K562 (cell line): ENCODE results near the gene PIK3CG. TPM values are rescaled to one million over a fixed set of nuclear protein-coding genes. Genes with fewer than 3 reads are reported as not detected.
"Not testable (repeated sequence)": the region's sequence is repeated elsewhere in the genome, so short reads cannot be mapped to it uniquely, and the experiment has no call there.

ENCODE experiments used
- ATAC-seq: fragments of 200-7000 bp; cut with Tn5 transposase; 3 replicates; pipeline ENCODE4 v1.9.1; 2020; ENCODE audit warnings: moderate library complexity
- BruUV-seq: library from RNA; stranded (reverse); fragments of 400-500 nt; replicated peaks from 2 replicates; lab custom pipeline; 2021; lab: Mats Ljungman, UMichigan
- CTCF ChIA-PET: fragments of 300-600 bp; formaldehyde crosslinking; extraction: SDS; loops from one replicate; lab custom pipeline; 2021; ENCODE audit warnings: low intra/inter-chr PET ratio; lab: Yijun Ruan, JAX
- POLR2A ChIA-PET: fragments of 300-600, 350-650 bp; sonication (Branson Sonifier 250); formaldehyde crosslinking; extraction: SDS; loops from one replicate; lab custom pipeline; 2021; ENCODE audit warnings: antibody characterized with exemption, inconsistent platforms; lab: Yijun Ruan, JAX
- DNase-seq, 4 experiments: peaks; one replicate each; pipeline versions ENCODE4 v3.0.0 to v3.0.0-alpha.2; 2011 to 2018; ENCODE audit warnings: low spot score in 3 of 4, mixed read lengths in 3 of 4; ENCODE audit errors: extremely low read depth in 1 of 4
- FAIRE-seq: peaks from 2 replicates; lab custom pipeline; 2011; peaks lifted over from hg19 to GRCh38; lab: Jason Lieb, UNC
- H2AFZ ChIP-seq: 2 replicates; pipeline ENCODE4 v1.6.0; 2011; ENCODE audit warnings: low read depth, low read length, control low read depth, inconsistent platforms
- H3K27ac ChIP-seq: fragments of 200-600 bp; 3 replicates; pipeline ENCODE4 v1.8.0; 2011; ENCODE audit warnings: low read depth, mild to moderate bottlenecking, control low read depth, inconsistent platforms, low read length, moderate library complexity, mixed read lengths; ENCODE audit errors: extremely low read depth
- H3K27me3 ChIP-seq, 2 experiments: fragments of 300-600 bp in 1 of 2; 2 replicates in 1 of 2; 3 replicates in 1 of 2; pipeline versions ENCODE4 v1.6.0 to v1.8.0; 2011; ENCODE audit warnings: inconsistent platforms in 2 of 2, low read length in 2 of 2, mild to moderate bottlenecking in 1 of 2, mixed read lengths in 1 of 2, moderate library complexity in 1 of 2; ENCODE audit not compliant: control insufficient read depth in 2 of 2, insufficient read depth in 2 of 2
- H3K36me3 ChIP-seq: fragments of 300-600 bp; 3 replicates; pipeline ENCODE4 v1.8.0; 2011; ENCODE audit warnings: mild to moderate bottlenecking, low read length, inconsistent platforms; ENCODE audit not compliant: control insufficient read depth, insufficient read depth
- H3K4me1 ChIP-seq, 2 experiments: fragments of 200-600 bp in 1 of 2; replicated peaks in 1 of 2; 2 replicates in 1 of 2; 3 replicates in 1 of 2; pipeline versions ENCODE4 v1.5.1 to v1.8.0; 2011; ENCODE audit warnings: inconsistent platforms in 2 of 2, low read length in 2 of 2, mild to moderate bottlenecking in 1 of 2, mixed read lengths in 1 of 2, moderate library complexity in 1 of 2; ENCODE audit not compliant: control insufficient read depth in 2 of 2, insufficient read depth in 2 of 2
- H3K4me2 ChIP-seq: 2 replicates; pipeline ENCODE4 v1.6.1; 2011; ENCODE audit warnings: low read length, control low read depth, inconsistent platforms, mixed read lengths; ENCODE audit not compliant: insufficient read depth
- H3K4me3 ChIP-seq: fragments of 200-600 bp; sonication (generic), shearing (Covaris generic); 2 replicates; pipeline ENCODE4 v1.5.1; 2016; ENCODE audit warnings: control low read depth, inconsistent platforms
- H3K79me2 ChIP-seq: fragments of 200-600 bp; 3 replicates; pipeline ENCODE4 v1.8.0; 2011; ENCODE audit warnings: low read length, inconsistent platforms; ENCODE audit not compliant: control insufficient read depth, insufficient read depth
- H3K9ac ChIP-seq, 2 experiments: 2 replicates each; pipeline versions ENCODE4 v1.6.0 to v1.6.1; 2011; ENCODE audit warnings: low read depth in 2 of 2, low read length in 2 of 2, control low read depth in 1 of 2, inconsistent platforms in 1 of 2, mild to moderate bottlenecking in 1 of 2, mixed read lengths in 1 of 2; ENCODE audit not compliant: insufficient read depth in 1 of 2
- H3K9me1 ChIP-seq: one replicate; pipeline ENCODE4 v1.6.0; 2011; ENCODE audit warnings: inconsistent platforms, mild to moderate bottlenecking, low read length, moderate library complexity; ENCODE audit not compliant: control insufficient read depth, insufficient read depth
- H3K9me3 ChIP-seq: replicated peaks from 2 replicates; pipeline ENCODE4 v1.5.1; 2011; ENCODE audit warnings: low read depth, low read length, inconsistent platforms; ENCODE audit not compliant: control insufficient read depth, insufficient read depth
- H4K20me1 ChIP-seq: replicated peaks from 2 replicates; pipeline ENCODE4 v1.6.1; 2011; ENCODE audit warnings: low read length, inconsistent platforms, mixed read lengths; ENCODE audit not compliant: control insufficient read depth, insufficient read depth
- BCOR ChIP-seq: fragments of 450-650 bp; IDR thresholded peaks from 2 replicates; pipeline ENCODE4 v1.6.1; 2016
- CEBPB ChIP-seq: fragments of 450-650 bp; IDR thresholded peaks from 2 replicates; pipeline ENCODE4 v1.6.1; 2016; ENCODE audit warnings: missing genetic modification characterization, missing compliant biosample characterization
- CEBPG ChIP-seq, 3 experiments: fragments of 200-800 bp in 1 of 3; sonication (Bioruptor generic) in 1 of 3; sonication (generic) in 1 of 3; formaldehyde crosslinking in 1 of 3; IDR thresholded peaks in 2 of 3; conservative IDR thresholded peaks in 1 of 3; 2 replicates each; pipeline versions ENCODE4 v1.6.1 to v1.8.0; 2016 to 2022; ENCODE audit warnings: missing compliant biosample characterization in 2 of 3, missing genetic modification characterization in 2 of 3, mild to moderate bottlenecking in 1 of 3, missing genetic modification reagents in 1 of 3
- CHCHD3 ChIP-seq: fragments of 250-450 bp; sonication (Bioruptor Pico); IDR thresholded peaks from 2 replicates; pipeline ENCODE4 v2.1.2; 2022; ENCODE audit warnings: mild to moderate bottlenecking
- CHD2 ChIP-seq: IDR thresholded peaks from 2 replicates; pipeline ENCODE4 v1.6.1; 2011; ENCODE audit warnings: low read depth, low read length
- KDM1A ChIP-seq, 2 experiments: fragments of 450-650 bp; IDR thresholded peaks; 2 replicates each; pipeline ENCODE4 v1.6.1; 2016; ENCODE audit warnings: mild to moderate bottlenecking in 2 of 2
- MAZ ChIP-seq, 2 experiments: fragments of 450-650 bp in 1 of 2; sonication (generic) in 1 of 2; formaldehyde crosslinking; IDR thresholded peaks in 1 of 2; conservative IDR thresholded peaks in 1 of 2; 2 replicates each; pipeline versions ENCODE4 v1.4.0 to v1.5.0; 2020; ENCODE audit warnings: mild to moderate bottlenecking in 1 of 2, missing genetic modification reagents in 1 of 2
- NFIC ChIP-seq: fragments of 450-650 bp; IDR thresholded peaks from 2 replicates; pipeline ENCODE4 v1.6.1; 2017; ENCODE audit warnings: mild to moderate bottlenecking, inconsistent platforms
- NFIX ChIP-seq: fragments of 250-450 bp; sonication (Bioruptor Pico); IDR thresholded peaks from 2 replicates; pipeline ENCODE4 v1.4.0; 2020; ENCODE audit warnings: low read depth, mild to moderate bottlenecking, moderate library complexity
- RBM25 ChIP-seq: fragments of 200-400 bp; formaldehyde crosslinking; IDR thresholded peaks from 2 replicates; pipeline ENCODE4 v1.6.1; 2018; ENCODE audit warnings: low read length, low read depth, moderate library complexity; ENCODE audit not compliant: severe bottlenecking
- ZNF146 ChIP-seq: IDR thresholded peaks from one replicate; pipeline ENCODE4 v1.6.1; 2018; ENCODE audit warnings: missing compliant biosample characterization; ENCODE audit not compliant: unreplicated experiment
- ZNF551 ChIP-seq: fragments of 250-450 bp; sonication (Bioruptor Pico); IDR thresholded peaks from 2 replicates; pipeline ENCODE4 v1.5.0; 2021; ENCODE audit warnings: mild to moderate bottlenecking, moderate library complexity
- WGBS: fragments of 100-300 bp; shearing (Covaris generic); methylation state at CpG from one replicate; pipeline ENCODE4 v1.1.6; 2016; ENCODE audit warnings: low coverage, mixed read lengths; ENCODE audit not compliant: insufficient coverage; ENCODE audit errors: missing lambda C conversion rate; 5-methylcytosine and 5-hydroxymethylcytosine counted together
- in situ Hi-C: fragments of 300-500 bp; cut with MboI; formaldehyde crosslinking; loops from 4 replicates; pipeline ENCODE4 v1.15.0; 2018; ENCODE audit warnings: inconsistent platforms, mixed read lengths
- intact Hi-C: fragments of 100-400 bp; cut with micrococcal nuclease; formaldehyde crosslinking; loops from 2 replicates; pipeline ENCODE4 v1.14.2; 2022
- polyA plus RNA-seq, 8 experiments: library from polyadenylated mRNA; depleted of rRNA in 4 of 8; stranded (reverse) in 5 of 8; unstranded in 3 of 8; fragments of >200 nt; fragmentation: Nextera tagmentation in 2 of 8; fragmentation: Illumina TruSeq in 1 of 8; extraction: Ambion mirVana in 2 of 8; extraction: Trizol in 1 of 8; gene quantifications; 2 replicates each; pipeline versions ENCODE4 v1.2.1 to v1.2.3, GENCODE V29; 2011 to 2014; ENCODE audit warnings: inconsistent platforms in 1 of 8, missing spikeins in 1 of 8
- total RNA-seq, 7 experiments: library from RNA; depleted of rRNA in 6 of 7; stranded (reverse); fragments of >200 nt in 6 of 7; fragmentation: Illumina TruSeq in 2 of 7; extraction: Trizol in 2 of 7; gene quantifications; 2 replicates each; pipeline versions ENCODE4 v1.2.1 to v1.2.3, GENCODE V29; 2011 to 2021; ENCODE audit warnings: low replicate concordance in 1 of 7
- TF ChIP-seq, protein P1 (sequence below): sonication (generic); formaldehyde crosslinking; IDR thresholded peaks from 2 replicates; pipeline ENCODE4 v1.8.0; 2023; ENCODE audit warnings: mild to moderate bottlenecking, missing genetic modification reagents

PIK3CG gene
- total and polyA plus RNA-seq, 9 of the 15 experiments (the other 6 are each of a cell fraction or from before 2014, with no cell fraction given) = 5.3 to 42.5 (median 29.0) TPM

DNA sequence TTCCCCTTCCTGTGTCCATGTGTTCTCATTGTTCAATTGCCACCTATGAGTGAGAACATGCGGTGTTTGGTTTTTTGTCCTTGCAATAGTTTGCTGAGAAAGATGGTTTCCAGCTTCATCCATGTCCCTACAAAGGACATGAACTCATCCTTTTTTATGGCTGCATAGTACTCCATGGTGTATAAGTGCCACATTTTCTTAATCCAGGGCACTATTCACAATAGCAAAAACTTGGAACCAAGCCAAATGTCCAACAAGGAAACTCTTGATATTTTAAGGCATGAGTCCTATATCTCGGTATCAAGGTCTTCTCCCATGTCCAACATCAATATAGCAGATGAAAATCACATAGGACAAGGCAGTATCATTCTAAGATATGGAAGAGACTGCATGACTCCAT is 64.5 kb downstream of the PIK3CG start:
- ATAC-seq, H3K79me2 ChIP-seq, H3K9ac ChIP-seq, POLR2A ChIA-PET, H3K4me2 ChIP-seq, FAIRE-seq, H3K4me3 ChIP-seq, CTCF ChIA-PET, intact Hi-C loops, H3K9me1 ChIP-seq, H3K36me3 ChIP-seq, BruUV-seq, H4K20me1 ChIP-seq, H3K27me3 ChIP-seq, DNase-seq, H2AFZ ChIP-seq, in situ Hi-C loops, H3K9me3 ChIP-seq, H3K4me1 ChIP-seq: not testable (repeated sequence)
- 9% methylated on average over 2 of the region's 2 CpGs for WGBS
- TF ChIP-seq RBM25 (peak; percentile 35), NFIX (CRISPR knock-in tag) (peak; percentile 81), NFIC (peak; percentile 94), ZNF146 (CRISPR knock-in tag) (peak; percentile 54), BCOR (peak; percentile 71), KDM1A (IDR thresholded peaks at IDR 0.05) (0 out of 4 replicates have a peak, but pooled peaks of 1 of the 2 experiments have one; percentile 20)
- TF ChIP-seq, all 486 proteins: peak for 6; not testable (repeated sequence) for 480
- not testable (repeated sequence) for H3K27ac ChIP-seq

DNA sequence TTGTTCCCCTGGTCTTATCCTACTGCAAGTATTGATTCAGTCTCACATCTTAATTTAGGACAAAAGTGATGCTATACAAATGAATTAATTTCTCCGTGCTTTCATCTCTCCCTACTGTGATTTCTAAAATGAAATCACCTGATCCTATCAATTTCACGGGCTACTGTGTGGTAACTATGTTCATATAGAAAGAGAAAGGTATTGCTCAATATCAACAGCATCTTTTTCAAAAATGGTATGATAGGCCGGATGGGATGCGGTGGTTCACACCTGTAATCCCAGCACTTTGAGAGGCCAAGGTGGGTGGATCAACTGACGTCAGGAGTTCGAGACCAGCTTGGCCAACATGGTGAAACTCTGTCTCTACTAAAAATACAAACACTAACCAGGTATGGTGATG is 71.2 kb downstream of the PIK3CG start:
- intact Hi-C loops = no loop called here
- H3K9me3 ChIP-seq = no peaks in the 10 kb centered on the region
- ChIA-PET POLR2A (interaction anchor here (0.7 kb wide), 1 partner anchor 17 kb away, joined by 3 read pairs; no protein-coding TSS in a partner anchor), CTCF (no interaction called here)
- H3K4me1 ChIP-seq = 0 out of 5 replicates have a peak, but pooled peaks cover 0 to 2% of the 10 kb centered on the region in 2 experiments
- H3K9ac ChIP-seq = no peak overlapping the region
- WGBS = 42% methylated on average over 6 of the region's 6 CpGs
- no peak overlapping the region for H3K4me2 ChIP-seq
- H4K20me1 ChIP-seq = no peaks in the 10 kb centered on the region
- BruUV-seq = no TSS peak
- H2AFZ ChIP-seq = no peak overlapping the region
- no peaks in the 10 kb centered on the region for H3K79me2 ChIP-seq
- no peaks in the 10 kb centered on the region for H3K36me3 ChIP-seq
- FAIRE-seq = no peak
- H3K9me1 ChIP-seq = no peaks in the 10 kb centered on the region
- no peak for TF ChIP-seq MAZ (CRISPR knock-in tag; conservative IDR thresholded peaks at IDR 0.05 in 1 of 2, IDR thresholded peaks at IDR 0.05 in 1 of 2)
- TF ChIP-seq, protein P1, sequence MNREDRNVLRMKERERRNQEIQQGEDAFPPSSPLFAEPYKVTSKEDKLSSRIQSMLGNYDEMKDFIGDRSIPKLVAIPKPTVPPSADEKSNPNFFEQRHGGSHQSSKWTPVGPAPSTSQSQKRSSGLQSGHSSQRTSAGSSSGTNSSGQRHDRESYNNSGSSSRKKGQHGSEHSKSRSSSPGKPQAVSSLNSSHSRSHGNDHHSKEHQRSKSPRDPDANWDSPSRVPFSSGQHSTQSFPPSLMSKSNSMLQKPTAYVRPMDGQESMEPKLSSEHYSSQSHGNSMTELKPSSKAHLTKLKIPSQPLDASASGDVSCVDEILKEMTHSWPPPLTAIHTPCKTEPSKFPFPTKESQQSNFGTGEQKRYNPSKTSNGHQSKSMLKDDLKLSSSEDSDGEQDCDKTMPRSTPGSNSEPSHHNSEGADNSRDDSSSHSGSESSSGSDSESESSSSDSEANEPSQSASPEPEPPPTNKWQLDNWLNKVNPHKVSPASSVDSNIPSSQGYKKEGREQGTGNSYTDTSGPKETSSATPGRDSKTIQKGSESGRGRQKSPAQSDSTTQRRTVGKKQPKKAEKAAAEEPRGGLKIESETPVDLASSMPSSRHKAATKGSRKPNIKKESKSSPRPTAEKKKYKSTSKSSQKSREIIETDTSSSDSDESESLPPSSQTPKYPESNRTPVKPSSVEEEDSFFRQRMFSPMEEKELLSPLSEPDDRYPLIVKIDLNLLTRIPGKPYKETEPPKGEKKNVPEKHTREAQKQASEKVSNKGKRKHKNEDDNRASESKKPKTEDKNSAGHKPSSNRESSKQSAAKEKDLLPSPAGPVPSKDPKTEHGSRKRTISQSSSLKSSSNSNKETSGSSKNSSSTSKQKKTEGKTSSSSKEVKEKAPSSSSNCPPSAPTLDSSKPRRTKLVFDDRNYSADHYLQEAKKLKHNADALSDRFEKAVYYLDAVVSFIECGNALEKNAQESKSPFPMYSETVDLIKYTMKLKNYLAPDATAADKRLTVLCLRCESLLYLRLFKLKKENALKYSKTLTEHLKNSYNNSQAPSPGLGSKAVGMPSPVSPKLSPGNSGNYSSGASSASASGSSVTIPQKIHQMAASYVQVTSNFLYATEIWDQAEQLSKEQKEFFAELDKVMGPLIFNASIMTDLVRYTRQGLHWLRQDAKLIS (CRISPR knock-in tag) = no peak
- no peak for TF ChIP-seq CHCHD3 (CRISPR knock-in tag)
- no peak for TF ChIP-seq CHD2
- TF ChIP-seq CEBPG (CRISPR knock-in tag; IDR thresholded peaks at IDR 0.05) = 0 out of 2 replicates have a peak, but pooled peaks have one; percentile 15
- TF ChIP-seq CEBPG (tag; conservative IDR thresholded peaks at IDR 0.05 in 1 of 2, IDR thresholded peaks at IDR 0.05 in 1 of 2) = peak; percentile 59 to 82
- no peak for TF ChIP-seq ZNF551 (CRISPR knock-in tag)
- TF ChIP-seq CEBPB (tag) = peak; percentile 81
- no peak overlapping the region for H3K4me3 ChIP-seq
- H3K27me3 ChIP-seq = no peaks in the 10 kb centered on the region
- H3K27ac ChIP-seq = no peak overlapping the region
- no peak for ATAC-seq
- no peak for DNase-seq
- in situ Hi-C loops = no loop called here
